SK-N-SH treated with all-trans-retinoic acid at 6 μM for 48 hours (cell line): ENCODE measurements around the gene KIF1A.

Experiments
- ATAC-seq: fragments of 200-7000 bp; cut with Tn5 transposase; 3 replicates; pipeline ENCODE4 v1.9.1; 2020; ENCODE audit warnings: mild to moderate bottlenecking, moderate library complexity
- ARNTL ChIP-seq: fragments of 450-650 bp; formaldehyde crosslinking; IDR thresholded peaks from 2 replicates; pipeline ENCODE4 v1.5.0; 2020; ENCODE audit warnings: low read depth, mild to moderate bottlenecking, moderate library complexity, borderline replicate concordance
- BACH2 ChIP-seq: fragments of 250-450 bp; sonication (Bioruptor Pico); IDR thresholded peaks from 2 replicates; pipeline ENCODE4 v1.9.0; 2021; ENCODE audit warnings: mild to moderate bottlenecking, borderline replicate concordance
- CREB5 ChIP-seq: fragments of 250-450 bp; sonication (Bioruptor Pico); IDR thresholded peaks from 2 replicates; pipeline ENCODE4 v1.5.1; 2020; ENCODE audit warnings: low read depth, mild to moderate bottlenecking, moderate library complexity
- CSDC2 ChIP-seq: fragments of 250-450 bp; sonication (Bioruptor Pico); IDR thresholded peaks from 2 replicates; pipeline ENCODE4 v1.5.0; 2020; ENCODE audit warnings: mild to moderate bottlenecking, moderate library complexity
- CSRNP3 ChIP-seq: fragments of 250-450 bp; sonication (Bioruptor Pico); IDR thresholded peaks from 2 replicates; pipeline ENCODE4 v1.5.1; 2021; ENCODE audit warnings: mild to moderate bottlenecking, moderate library complexity
- ESRRG ChIP-seq: fragments of 250-450 bp; sonication (Bioruptor Pico); IDR thresholded peaks from 2 replicates; pipeline ENCODE4 v1.6.1; 2021; ENCODE audit warnings: mild to moderate bottlenecking
- GLIS3 ChIP-seq: fragments of 250-450 bp; sonication (Bioruptor Pico); IDR thresholded peaks from 2 replicates; pipeline ENCODE4 v1.5.0; 2020; ENCODE audit warnings: mild to moderate bottlenecking, moderate library complexity
- ISL1 ChIP-seq: fragments of 250-450 bp; sonication (Bioruptor Pico); IDR thresholded peaks from 2 replicates; pipeline ENCODE4 v2.1.2; 2022; ENCODE audit warnings: mild to moderate bottlenecking, moderate library complexity
- OSR1 ChIP-seq: fragments of 250-450 bp; sonication (Bioruptor Pico); IDR thresholded peaks from 2 replicates; pipeline ENCODE4 v1.8.0; 2022; ENCODE audit warnings: moderate library complexity, mild to moderate bottlenecking, inconsistent platforms
- POU6F1 ChIP-seq: fragments of 250-450 bp; sonication (Bioruptor Pico); IDR thresholded peaks from 2 replicates; pipeline ENCODE4 v1.8.0; 2021; ENCODE audit warnings: low read depth, mild to moderate bottlenecking, moderate library complexity, borderline replicate concordance
- PPARA ChIP-seq: fragments of 250-450 bp; sonication (Bioruptor Pico); IDR thresholded peaks from 2 replicates; pipeline ENCODE4 v1.5.0; 2020; ENCODE audit warnings: mild to moderate bottlenecking, borderline replicate concordance
- RARB ChIP-seq: fragments of 250-450 bp; sonication (Bioruptor Pico); IDR thresholded peaks from 2 replicates; pipeline ENCODE4 v1.8.0; 2021; ENCODE audit warnings: mild to moderate bottlenecking, moderate library complexity
- SNAI2 ChIP-seq: fragments of 250-450 bp; sonication (Bioruptor Pico); IDR thresholded peaks from 2 replicates; pipeline ENCODE4 v1.5.0; 2020; ENCODE audit warnings: mild to moderate bottlenecking, moderate library complexity
- TCF4 ChIP-seq: fragments of 250-450 bp; sonication (Bioruptor Pico); IDR thresholded peaks from 2 replicates; pipeline ENCODE4 v1.8.0; 2021; ENCODE audit warnings: mild to moderate bottlenecking, moderate library complexity, borderline replicate concordance
- TOX ChIP-seq: fragments of 250-450 bp; sonication (Bioruptor Pico); IDR thresholded peaks from 2 replicates; pipeline ENCODE4 v1.8.0; 2021; ENCODE audit warnings: mild to moderate bottlenecking, moderate library complexity, borderline replicate concordance
- TSHZ2 ChIP-seq: fragments of 250-450 bp; sonication (Bioruptor Pico); IDR thresholded peaks from 2 replicates; pipeline ENCODE4 v1.5.0; 2020; ENCODE audit warnings: mild to moderate bottlenecking, moderate library complexity
- ZC3H10 ChIP-seq: fragments of 250-450 bp; sonication (Bioruptor Pico); IDR thresholded peaks from 2 replicates; pipeline ENCODE4 v1.5.1; 2021; ENCODE audit warnings: mild to moderate bottlenecking, moderate library complexity
- ZFP3 ChIP-seq: fragments of 250-450 bp; sonication (Bioruptor Pico); IDR thresholded peaks from 2 replicates; pipeline ENCODE4 v1.5.0; 2020; ENCODE audit warnings: mild to moderate bottlenecking, moderate library complexity
- ZFP30 ChIP-seq: fragments of 450-650 bp; formaldehyde crosslinking; IDR thresholded peaks from 2 replicates; pipeline ENCODE4 v1.5.0; 2022; ENCODE audit warnings: mild to moderate bottlenecking, moderate library complexity
- ZNF565 ChIP-seq: fragments of 450-650 bp; formaldehyde crosslinking; conservative IDR thresholded peaks from 2 replicates; pipeline ENCODE4 v1.5.0; 2020; ENCODE audit warnings: low read depth, mild to moderate bottlenecking, moderate library complexity
- ZNF70 ChIP-seq: fragments of 450-650 bp; formaldehyde crosslinking; IDR thresholded peaks from 2 replicates; pipeline ENCODE4 v1.5.0; 2020; ENCODE audit warnings: mild to moderate bottlenecking, moderate library complexity
- ZNF8 ChIP-seq: fragments of 450-650 bp; formaldehyde crosslinking; IDR thresholded peaks from 2 replicates; pipeline ENCODE4 v1.5.0; 2020; ENCODE audit warnings: mild to moderate bottlenecking, moderate library complexity

Gene KIF1A

GRCh38 chr2:240713071-240713927, 106.7 kb downstream of the KIF1A start:
- ATAC-seq, result no peak
- no peak for TF ChIP-seq BACH2 (CRISPR knock-in tag)
- TF ChIP-seq OSR1 (CRISPR knock-in tag), result no peak
- no peak for TF ChIP-seq PPARA (CRISPR knock-in tag)
- no peak for TF ChIP-seq CREB5 (CRISPR knock-in tag)
- no peak for TF ChIP-seq ZNF565 (CRISPR knock-in tag)
- TF ChIP-seq ESRRG (CRISPR knock-in tag), result no peak
- no peak for TF ChIP-seq ISL1
- TF ChIP-seq CSDC2 (CRISPR knock-in tag), result no peak
- no peak for TF ChIP-seq ZNF70 (CRISPR knock-in tag)
- TF ChIP-seq SNAI2, result no peak
- no peak for TF ChIP-seq POU6F1 (CRISPR knock-in tag)
- TF ChIP-seq ZFP30 (CRISPR knock-in tag), result no peak
- TF ChIP-seq ZFP3 (CRISPR knock-in tag), result no peak
- TF ChIP-seq GLIS3, result no peak
- TF ChIP-seq ZC3H10 (CRISPR knock-in tag), result no peak
- no peak for TF ChIP-seq ZNF8 (CRISPR knock-in tag)

- no peak for ATAC-seq
- TF ChIP-seq ZFP30 (CRISPR knock-in tag) (no peak), ZC3H10 (CRISPR knock-in tag) (no peak), GLIS3 (no peak), ESRRG (CRISPR knock-in tag) (no peak), ZNF565 (CRISPR knock-in tag) (no peak), RARB (CRISPR knock-in tag) (no peak), ZNF70 (CRISPR knock-in tag) (no peak), TCF4 (CRISPR knock-in tag) (no peak), ZNF8 (CRISPR knock-in tag) (no peak), ARNTL (CRISPR knock-in tag) (no peak), BACH2 (CRISPR knock-in tag) (no peak), TOX (CRISPR knock-in tag) (no peak), TSHZ2 (CRISPR knock-in tag) (no peak), CSRNP3 (CRISPR knock-in tag) (no peak), ZFP3 (CRISPR knock-in tag) (no peak)
Observed at GRCh38 chr2:240712121-240712520, 107.9 kb downstream of the KIF1A start.

GRCh38 chr2:240711701-240712100, 108.3 kb downstream of the KIF1A start:
- ATAC-seq, result no peak
- TF ChIP-seq ESRRG (CRISPR knock-in tag), result no peak
- TF ChIP-seq ZFP3 (CRISPR knock-in tag), result no peak
- no peak for TF ChIP-seq SNAI2
- TF ChIP-seq ZC3H10 (CRISPR knock-in tag), result no peak
- TF ChIP-seq ZNF8 (CRISPR knock-in tag), result no peak
- TF ChIP-seq ZFP30 (CRISPR knock-in tag), result no peak
- no peak for TF ChIP-seq TSHZ2 (CRISPR knock-in tag)
- TF ChIP-seq ARNTL (CRISPR knock-in tag), result no peak
- TF ChIP-seq RARB (CRISPR knock-in tag), result no peak
- TF ChIP-seq POU6F1 (CRISPR knock-in tag), result no peak
- no peak for TF ChIP-seq CSDC2 (CRISPR knock-in tag)
- no peak for TF ChIP-seq CREB5 (CRISPR knock-in tag)
- no peak for TF ChIP-seq PPARA (CRISPR knock-in tag)
- no peak for TF ChIP-seq ISL1
